H1 (cell line): ENCODE results near the gene TSSK6. TPM values are rescaled to one million over a fixed set of nuclear protein-coding genes. Genes with fewer than 3 reads are reported as not detected.

ENCODE experiments used
- CTCF ChIA-PET: fragments of 300-600 bp; sonication (Branson Sonifier 250); formaldehyde crosslinking; loops from one replicate; lab custom pipeline; 2021; ENCODE audit not compliant: partially characterized antibody; lab: Charles Lee
- POLR2A ChIA-PET: fragments of 300-600 bp; sonication (Branson Sonifier 250); formaldehyde crosslinking; loops from one replicate; lab custom pipeline; 2021; ENCODE audit warnings: inconsistent platforms; ENCODE audit not compliant: partially characterized antibody; lab: Charles Lee
- DNase-seq, 2 experiments: peaks; one replicate each; pipeline versions ENCODE4 v3.0.0 to v3.0.0-alpha.2; 2010 to 2022; ENCODE audit warnings: low spot score in 2 of 2, low read depth in 1 of 2, mixed read lengths in 1 of 2
- FAIRE-seq: peaks from 2 replicates; lab custom pipeline; 2011; peaks lifted over from hg19 to GRCh38; lab: Jason Lieb, UNC
- H2AFZ ChIP-seq: 2 replicates; pipeline ENCODE4 v1.8.1; 2012; ENCODE audit warnings: low read length, inconsistent platforms
- H2AK5ac ChIP-seq: 2 replicates; pipeline ENCODE4 v1.6.1; 2013; ENCODE audit warnings: low read depth, low read length
- H2BK120ac ChIP-seq: replicated peaks from 2 replicates; pipeline ENCODE3; 2013; ENCODE audit warnings: low read depth, low read length, inconsistent platforms
- H2BK12ac ChIP-seq: 2 replicates; pipeline ENCODE4 v1.6.1; 2013; ENCODE audit warnings: low read depth, low read length
- H2BK15ac ChIP-seq: 2 replicates; pipeline ENCODE4 v1.6.1; 2013; ENCODE audit warnings: low read length
- H2BK20ac ChIP-seq: 2 replicates; pipeline ENCODE4 v1.6.1; 2013; ENCODE audit warnings: low read length
- H2BK5ac ChIP-seq: 2 replicates; pipeline ENCODE4 v1.6.1; 2013; ENCODE audit warnings: low read depth, low read length
- H3K14ac ChIP-seq: 2 replicates; pipeline ENCODE4 v1.6.1; 2013; ENCODE audit warnings: inconsistent platforms; ENCODE audit not compliant: insufficient read length
- H3K18ac ChIP-seq: 2 replicates; pipeline ENCODE4 v1.6.1; 2013; ENCODE audit warnings: low read length; ENCODE audit errors: extremely low read depth
- H3K23ac ChIP-seq: 2 replicates; pipeline ENCODE4 v1.6.1; 2013; ENCODE audit warnings: inconsistent platforms; ENCODE audit not compliant: insufficient read length
- H3K23me2 ChIP-seq: 2 replicates; pipeline ENCODE4 v1.6.1; 2013; ENCODE audit warnings: low read depth, low read length
- H3K27ac ChIP-seq: 2 replicates; pipeline ENCODE4 v1.6.1; 2011; ENCODE audit warnings: low read depth, low read length, inconsistent platforms
- H3K27me3 ChIP-seq, 4 experiments: replicated peaks in 1 of 4; 1 replicate in 1 of 4; 2 replicates in 3 of 4; pipeline versions ENCODE4 v1.6.1 to v1.8.1; 2011 to 2013; ENCODE audit warnings: low read length in 3 of 4, mild to moderate bottlenecking in 3 of 4, inconsistent platforms in 2 of 4, mixed read lengths in 2 of 4, moderate library complexity in 1 of 4; ENCODE audit not compliant: control insufficient read depth in 3 of 4, insufficient read depth in 3 of 4; ENCODE audit errors: extremely low read depth in 1 of 4
- H3K36me3 ChIP-seq, 4 experiments: 2 replicates each; pipeline versions ENCODE4 v1.6.1 to v1.8.1; 2011 to 2013; ENCODE audit warnings: mild to moderate bottlenecking in 4 of 4, low read length in 3 of 4, moderate library complexity in 2 of 4, control low read depth in 1 of 4, inconsistent platforms in 1 of 4; ENCODE audit not compliant: insufficient read depth in 4 of 4, control insufficient read depth in 2 of 4
- H3K4ac ChIP-seq: replicated peaks from 2 replicates; pipeline ENCODE3; 2013; ENCODE audit warnings: low read length, low read depth, mixed read lengths, inconsistent platforms; ENCODE audit not compliant: insufficient read length
- H3K4me1 ChIP-seq, 4 experiments: replicated peaks in 1 of 4; 1 replicate in 1 of 4; 2 replicates in 3 of 4; pipeline versions ENCODE4 v1.6.1 to v1.8.1; 2011 to 2013; ENCODE audit warnings: low read length in 3 of 4, inconsistent platforms in 2 of 4, mixed read lengths in 1 of 4; ENCODE audit not compliant: insufficient read depth in 4 of 4, control insufficient read depth in 3 of 4
- H3K4me2 ChIP-seq, 2 experiments: 2 replicates each; pipeline versions ENCODE4 v1.6.1 to v1.8.1; 2011 to 2013; ENCODE audit warnings: low read depth in 2 of 2, low read length in 2 of 2, control low read depth in 1 of 2, inconsistent platforms in 1 of 2, mild to moderate bottlenecking in 1 of 2; ENCODE audit not compliant: insufficient read depth in 1 of 2
- H3K4me3 ChIP-seq, 4 experiments: fragments of 200-600, 300-600 bp in 1 of 4; sonication (generic), shearing (Covaris generic), sonication (Bioruptor Twin) in 1 of 4; 2 replicates each; pipeline versions ENCODE4 v1.5.1 to v1.8.1; 2011 to 2016; ENCODE audit warnings: low read length in 4 of 4, low read depth in 3 of 4, control low read depth in 2 of 4, inconsistent platforms in 2 of 4, mild to moderate bottlenecking in 2 of 4, mixed read lengths in 1 of 4, moderate library complexity in 1 of 4; ENCODE audit not compliant: insufficient read depth in 2 of 4; ENCODE audit errors: extremely low read depth in 1 of 4
- H3K56ac ChIP-seq: replicated peaks from 2 replicates; pipeline ENCODE3; 2013; ENCODE audit warnings: low read depth, mild to moderate bottlenecking, mixed read lengths, low read length, inconsistent platforms; ENCODE audit not compliant: insufficient read length
- H3K79me1 ChIP-seq: 2 replicates; pipeline ENCODE4 v1.6.1; 2013; ENCODE audit warnings: low read depth, low read length, control low read depth
- H3K79me2 ChIP-seq, 2 experiments: 2 replicates each; pipeline versions ENCODE4 v1.6.1 to v1.8.1; 2012 to 2013; ENCODE audit warnings: low read length in 2 of 2, mild to moderate bottlenecking in 2 of 2, inconsistent platforms in 1 of 2; ENCODE audit not compliant: insufficient read depth in 2 of 2, control insufficient read depth in 1 of 2
- H3K9ac ChIP-seq, 4 experiments: replicated peaks in 1 of 4; 1 replicate in 1 of 4; 2 replicates in 3 of 4; pipeline versions ENCODE4 v1.6.1 to v1.8.1; 2011 to 2013; ENCODE audit warnings: low read depth in 3 of 4, low read length in 3 of 4, control low read depth in 2 of 4, mild to moderate bottlenecking in 2 of 4, moderate library complexity in 2 of 4, inconsistent platforms in 1 of 4; ENCODE audit errors: extremely low read depth in 1 of 4
- H3K9me3 ChIP-seq, 2 experiments: 2 replicates each; pipeline versions ENCODE4 v1.6.1 to v1.8.1; 2012 to 2013; ENCODE audit warnings: mild to moderate bottlenecking in 2 of 2, moderate library complexity in 2 of 2, control low read depth in 1 of 2, inconsistent platforms in 1 of 2, low read depth in 1 of 2, low read length in 1 of 2, mixed read lengths in 1 of 2; ENCODE audit not compliant: insufficient read depth in 2 of 2
- H4K20me1 ChIP-seq, 2 experiments: replicated peaks in 1 of 2; 2 replicates each; pipeline versions ENCODE3 to v1.8.1; 2011 to 2013; ENCODE audit warnings: inconsistent platforms in 2 of 2, low read length in 2 of 2, mild to moderate bottlenecking in 1 of 2; ENCODE audit not compliant: insufficient read depth in 2 of 2, control insufficient read depth in 1 of 2
- H4K5ac ChIP-seq: 2 replicates; pipeline ENCODE4 v1.6.1; 2013; ENCODE audit warnings: low read length, low read depth, mixed read lengths, inconsistent platforms; ENCODE audit not compliant: insufficient read length
- H4K8ac ChIP-seq: 2 replicates; pipeline ENCODE4 v1.8.0; 2013; ENCODE audit warnings: mild to moderate bottlenecking, moderate library complexity, low read length, inconsistent platforms; ENCODE audit not compliant: insufficient read depth; ENCODE audit errors: extremely low read depth
- H4K91ac ChIP-seq: replicated peaks from 2 replicates; pipeline ENCODE3; 2013; ENCODE audit warnings: low read length, mixed read lengths, inconsistent platforms; ENCODE audit not compliant: insufficient read length
- RFX5 ChIP-seq: IDR thresholded peaks from 2 replicates; pipeline ENCODE4 v1.6.1; 2011; ENCODE audit warnings: low read depth, low read length, improper control_type of control experiment, borderline replicate concordance
- WGBS, 2 experiments: shearing (Covaris generic) in 1 of 2; methylation state at CpG; one replicate each; pipeline versions ENCODE4 v1.1.6 to v1.1.7; 2013 to 2015; ENCODE audit warnings: low lambda C conversion rate in 2 of 2, mixed read lengths in 2 of 2, inconsistent platforms in 1 of 2, low coverage in 1 of 2, missing lambda C conversion rate in 1 of 2; ENCODE audit not compliant: insufficient replicate concordance in 2 of 2, insufficient coverage in 1 of 2, insufficient read length in 1 of 2; ENCODE audit errors: extremely low coverage in 1 of 2, missing lambda C conversion rate in 1 of 2; 5-methylcytosine and 5-hydroxymethylcytosine counted together
- polyA plus RNA-seq, 7 experiments: library from polyadenylated mRNA; depleted of rRNA in 3 of 7; stranded (reverse) in 5 of 7; unstranded in 2 of 7; fragments of >200 nt in 5 of 7; fragments of 200-250 nt in 2 of 7; gene quantifications; 1 replicate in 5 of 7; 2 replicates in 1 of 7; 4 replicates in 1 of 7; pipeline versions ENCODE4 v1.2.1 to v1.2.3, GENCODE V29; 2011 to 2013; ENCODE audit warnings: missing spikeins in 2 of 7, mixed read lengths in 2 of 7
- total RNA-seq: library from RNA; stranded (reverse); fragmentation: NEBNext Ultra II Directional; extraction: Animal tissue kit (Norgen Biotek cat#: 25700); gene quantifications from 2 replicates; pipeline ENCODE4 v1.2.1, GENCODE V29; 2021

The TSSK6 gene
- total and polyA plus RNA-seq, 2 of the 8 experiments (the other 6 are each of a cell fraction or from before 2014, with no cell fraction given): 3.6 to 7.8 TPM

DNA sequence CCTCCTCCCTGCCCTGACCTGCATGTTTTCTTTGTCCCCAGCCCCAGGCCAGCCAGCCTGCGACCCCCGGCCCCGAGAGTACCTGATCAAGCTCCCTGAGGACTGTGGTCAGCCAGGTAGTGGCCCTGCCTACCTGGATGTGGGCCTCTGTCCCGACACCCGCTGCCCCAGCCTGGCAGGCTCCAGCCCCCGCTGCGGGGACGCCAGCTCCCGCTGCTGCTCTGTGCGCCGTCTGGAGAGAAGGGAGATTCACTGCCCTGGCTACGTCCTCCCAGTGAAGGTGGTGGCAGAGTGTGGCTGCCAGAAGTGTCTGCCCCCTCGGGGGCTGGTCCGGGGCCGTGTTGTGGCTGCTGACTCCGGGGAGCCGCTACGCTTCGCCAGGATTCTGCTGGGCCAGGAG is 28.3 kb upstream of the TSSK6 start:
- no peak overlapping the region for H3K23ac ChIP-seq

More for the DNA sequence above, 28.3 kb upstream of the TSSK6 start:
- H2BK120ac ChIP-seq: no peak overlapping the region
- H3K4me1 ChIP-seq: peaks cover 0 to 5% (median 2%) of the 10 kb centered on the region in 4 experiments; a peak in 3 of 7 replicates
- CTCF ChIA-PET: interaction anchor here (1.0 to 15.7 kb wide), 4 partner anchors 9 to 94 kb away, joined by 3 to 223 read pairs (median 8); no protein-coding TSS in a partner anchor
- no peak overlapping the region for H2AK5ac ChIP-seq
- H4K20me1 ChIP-seq: peaks cover 0 to 3% of the 10 kb centered on the region in 2 experiments
- H3K4me3 ChIP-seq: no peak overlapping the region
- no peak for FAIRE-seq
- no peak for DNase-seq
- WGBS, 2 experiments: 94% methylated on average over 15 of the region's 19 CpGs; no CpG with 5 or more reads in 1 of the 2 experiments
- no peak overlapping the region for H3K27ac ChIP-seq
- H3K18ac ChIP-seq: no peak overlapping the region
- peaks cover 4% of the 10 kb centered on the region; the same call in 1 of the 2 replicates for H3K23me2 ChIP-seq
- no peak overlapping the region for H2BK20ac ChIP-seq
- TF ChIP-seq RFX5: no peak
- TF ChIP-seq, all 59 proteins: peak for 0
- Histone ChIP-seq H3K56ac (no peak overlapping the region), H3K4me2 (no peak overlapping the region), H3K79me1 (no peaks in the 10 kb centered on the region), H3K14ac (no peak overlapping the region), H4K91ac (no peak overlapping the region), H4K5ac (no peak overlapping the region), H4K8ac (no peak overlapping the region), H2BK12ac (no peak overlapping the region), H3K79me2 (no peaks in the 10 kb centered on the region), H3K36me3 (no peaks in the 10 kb centered on the region), H2AFZ (no peak overlapping the region), H3K9ac (no peak overlapping the region), H2BK15ac (no peak overlapping the region), H3K4ac (no peak overlapping the region), H3K27me3 (peaks cover 6 to 19% (median 17%) of the 10 kb centered on the region in 4 experiments), H3K9me3 (peaks cover 0 to 4% of the 10 kb centered on the region in 2 experiments; a peak in 1 of 4 replicates), H2BK5ac (no peak overlapping the region)
- POLR2A ChIA-PET: interaction anchor here (1.3 to 1.8 kb wide), 5 partner anchors 8 to 100 kb away, joined by 3 to 4 read pairs (median 4); partner anchors contain the start of genes GMIP and NDUFA13
